OCI-LY3 (cell line): ENCODE measurements around the gene MIDN.

Experiments used
- H2AFZ ChIP-seq: fragments of 200-600, 300-600 bp; shearing (Covaris generic); 2 replicates; pipeline ENCODE4 v1.6.0; 2014; ENCODE audit warnings: antibody characterized with exemption, low read depth, low read length
- H3K27ac ChIP-seq: fragments of 200-600, 300-600 bp; sonication (generic); 2 replicates; pipeline ENCODE4 v1.5.1; 2014; ENCODE audit warnings: mild to moderate bottlenecking, low read length, moderate library complexity, mixed read lengths
- H3K27me3 ChIP-seq: fragments of 200-600, 300-600 bp; sonication (generic); 2 replicates; pipeline ENCODE4 v1.6.1; 2014; ENCODE audit warnings: low read depth, low read length, mixed read lengths
- H3K36me3 ChIP-seq: fragments of 200-600, 300-600 bp; sonication (generic); replicated peaks from 2 replicates; pipeline ENCODE3; 2014; ENCODE audit warnings: low read depth, low read length, mixed read lengths
- H3K4me1 ChIP-seq: fragments of 300-600, 200-600 bp; sonication (generic); 2 replicates; pipeline ENCODE4 v1.6.1; 2014; ENCODE audit warnings: low read length, mixed read lengths
- H3K4me2 ChIP-seq: fragments of 200-600, 300-600 bp; sonication (generic); 2 replicates; pipeline ENCODE4 v1.6.1; 2014; ENCODE audit warnings: low read length, mixed read lengths
- H3K4me3 ChIP-seq: fragments of 300-600, 200-600 bp; sonication (generic); 2 replicates; pipeline ENCODE4 v1.5.1; 2014; ENCODE audit warnings: antibody characterized with exemption, mild to moderate bottlenecking, low read length, moderate library complexity
- H3K79me2 ChIP-seq: fragments of 300-600, 200-600 bp; shearing (Covaris generic); 2 replicates; pipeline ENCODE4 v1.6.1; 2014; ENCODE audit warnings: mild to moderate bottlenecking, low read length, mixed read lengths
- H3K9ac ChIP-seq: fragments of 300-600, 200-600 bp; shearing (Covaris generic); 2 replicates; pipeline ENCODE4 v1.6.0; 2014; ENCODE audit warnings: mild to moderate bottlenecking, low read length, moderate library complexity
- H3K9me3 ChIP-seq: fragments of 200-600, 300-600 bp; shearing (Covaris generic); 2 replicates; pipeline ENCODE4 v1.6.1; 2014; ENCODE audit warnings: low read length, mixed read lengths; ENCODE audit not compliant: insufficient read depth
- H4K20me1 ChIP-seq: fragments of 200-600, 300-600 bp; sonication (generic); 2 replicates; pipeline ENCODE4 v1.6.1; 2016; ENCODE audit warnings: low read length, mixed read lengths; ENCODE audit not compliant: insufficient read depth
- CTCF ChIP-seq: fragments of 200-600, 300-600 bp; sonication (generic); IDR thresholded peaks from 2 replicates; pipeline ENCODE4 v1.5.1; 2014; ENCODE audit warnings: antibody characterized with exemption, low read length, low read depth
- EZH2phosphoT487 ChIP-seq: fragments of 200-600 bp; shearing (Covaris generic); IDR thresholded peaks from 2 replicates; pipeline ENCODE4 v1.6.1; 2018; ENCODE audit warnings: antibody characterized with exemption, mixed run types, low read depth

MIDN gene

DNA sequence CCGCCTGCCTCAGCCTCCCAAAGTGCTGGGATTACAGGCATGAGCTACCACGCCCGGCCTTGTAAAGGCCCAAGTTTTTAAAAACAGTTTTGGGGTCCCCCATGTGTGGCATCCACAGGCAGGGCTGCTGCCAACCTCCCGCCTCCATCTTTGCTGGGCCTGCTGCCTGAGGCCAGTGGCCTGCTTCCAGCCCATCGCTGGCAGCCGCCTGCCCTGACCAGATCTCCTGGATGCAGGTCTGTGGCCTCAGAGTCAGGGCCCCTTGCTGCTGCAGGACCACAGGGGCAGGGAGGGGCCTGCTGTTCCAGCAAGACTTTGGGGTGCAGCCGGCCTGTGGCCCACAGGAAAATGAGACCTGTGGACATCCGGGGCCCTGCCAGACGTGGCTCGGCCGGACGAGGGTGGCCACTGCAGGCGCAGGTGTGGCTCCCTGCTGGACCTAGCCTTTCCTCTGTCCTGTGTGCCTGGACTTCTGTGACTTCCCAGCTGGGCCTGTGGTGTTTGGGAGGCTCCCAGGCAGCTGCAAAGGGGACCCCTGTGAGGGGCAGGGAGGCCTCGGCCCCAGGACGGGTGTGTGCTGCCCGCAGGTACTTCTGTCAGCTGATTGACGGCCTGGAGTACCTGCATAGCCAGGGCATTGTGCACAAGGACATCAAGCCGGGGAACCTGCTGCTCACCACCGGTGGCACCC lies 28.5 kb upstream of the MIDN start:
- Histone ChIP-seq H3K36me3 (peaks cover 7% of the 10 kb centered on the region), H3K79me2 (peaks cover 35% of the 10 kb centered on the region), H3K4me2 (no peak overlapping the region), H4K20me1 (peaks cover 37% of the 10 kb centered on the region), H3K9me3 (no peaks in the 10 kb centered on the region), H2AFZ (no peak overlapping the region), H3K4me3 (no peak overlapping the region), H3K27ac (no peak overlapping the region), H3K27me3 (no peaks in the 10 kb centered on the region), H3K4me1 (no peaks in the 10 kb centered on the region), H3K9ac (no peak overlapping the region)
- TF ChIP-seq EZH2phosphoT487 (no peak), CTCF (no peak)

DNA sequence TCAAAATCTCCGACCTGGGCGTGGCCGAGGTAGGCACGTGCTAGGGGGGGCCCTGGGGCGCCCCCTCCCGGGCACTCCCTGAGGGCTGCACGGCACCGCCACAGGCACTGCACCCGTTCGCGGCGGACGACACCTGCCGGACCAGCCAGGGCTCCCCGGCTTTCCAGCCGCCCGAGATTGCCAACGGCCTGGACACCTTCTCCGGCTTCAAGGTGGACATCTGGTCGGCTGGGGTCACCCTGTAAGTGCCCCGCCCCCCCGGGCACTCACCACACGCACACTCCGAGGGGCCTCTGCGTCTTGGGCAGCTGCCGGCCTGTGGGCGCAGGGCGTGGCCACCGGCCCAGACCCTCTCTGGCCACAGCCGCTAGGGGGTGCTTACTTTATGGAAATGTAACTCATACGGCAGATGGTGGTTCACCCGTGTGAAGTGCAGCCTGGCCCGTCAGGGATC lies 27.9 kb upstream of the MIDN start:
- no peak overlapping the region for H3K4me2 ChIP-seq
- H3K36me3 ChIP-seq, result peaks cover 7% of the 10 kb centered on the region
- H3K27me3 ChIP-seq, result no peaks in the 10 kb centered on the region
- peaks cover 29% of the 10 kb centered on the region for H3K79me2 ChIP-seq
- no peak overlapping the region for H3K4me3 ChIP-seq
- no peak for TF ChIP-seq EZH2phosphoT487
- TF ChIP-seq CTCF, result peak; percentile 60
- no peak overlapping the region for H3K9ac ChIP-seq
- no peaks in the 10 kb centered on the region for H3K9me3 ChIP-seq
- peaks cover 32% of the 10 kb centered on the region for H4K20me1 ChIP-seq
- no peak overlapping the region for H3K27ac ChIP-seq
- no peaks in the 10 kb centered on the region for H3K4me1 ChIP-seq
- no peak overlapping the region for H2AFZ ChIP-seq

GRCh38 chr19:1220976-1221903 lies 27.1 kb upstream of the MIDN start:
- H3K4me1 ChIP-seq, result no peaks in the 10 kb centered on the region
- no peaks in the 10 kb centered on the region for H3K9me3 ChIP-seq
- TF ChIP-seq CTCF (peak; percentile 53), EZH2phosphoT487 (no peak)
- H3K27ac ChIP-seq, result no peak overlapping the region
- no peak overlapping the region for H2AFZ ChIP-seq
- H3K4me3 ChIP-seq, result no peak overlapping the region
- H3K9ac ChIP-seq, result no peak overlapping the region
- peaks cover 24% of the 10 kb centered on the region for H3K79me2 ChIP-seq
- H3K4me2 ChIP-seq, result no peak overlapping the region
- peaks cover 7% of the 10 kb centered on the region for H3K36me3 ChIP-seq
- H4K20me1 ChIP-seq, result peaks cover 32% of the 10 kb centered on the region
- H3K27me3 ChIP-seq, result no peaks in the 10 kb centered on the region

- Histone ChIP-seq H3K27me3 (no peaks in the 10 kb centered on the region), H3K9ac (no peak overlapping the region), H3K9me3 (no peaks in the 10 kb centered on the region), H3K4me2 (no peak overlapping the region), H3K27ac (no peak overlapping the region), H4K20me1 (peaks cover 29% of the 10 kb centered on the region), H2AFZ (no peak overlapping the region), H3K4me1 (no peaks in the 10 kb centered on the region), H3K36me3 (peaks cover 11% of the 10 kb centered on the region), H3K4me3 (no peak overlapping the region), H3K79me2 (peaks cover 18% of the 10 kb centered on the region; the same call in 1 of the 2 replicates)
- TF ChIP-seq CTCF (no peak), EZH2phosphoT487 (no peak)
Observed at GRCh38 chr19:1221904-1222255, 26.5 kb upstream of the MIDN start.
